ENCODE measurements around the gene RAD51B.
"Not testable (repeated sequence)": the region's sequence is repeated elsewhere in the genome, so short reads cannot be mapped to it uniquely, and the experiment has no call there.

The RAD51B gene

DNA sequence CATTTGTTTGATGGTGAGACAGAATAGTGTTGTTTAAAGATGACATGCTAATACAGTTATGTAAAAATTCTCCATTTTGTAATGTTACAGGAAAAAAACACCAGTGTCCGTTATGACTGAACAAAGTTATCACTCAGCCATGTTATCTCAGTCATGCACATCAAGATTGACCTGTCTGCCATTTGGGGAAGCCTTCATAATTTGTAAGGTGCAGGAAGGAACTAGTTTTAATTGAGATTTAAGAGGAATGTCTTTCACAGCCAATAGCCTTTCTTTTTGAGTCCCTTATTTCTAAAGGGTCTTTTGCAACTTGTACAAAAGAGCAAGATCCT lies 432.2 kb downstream of the RAD51B start:
- TF ChIP-seq, protein P1, sequence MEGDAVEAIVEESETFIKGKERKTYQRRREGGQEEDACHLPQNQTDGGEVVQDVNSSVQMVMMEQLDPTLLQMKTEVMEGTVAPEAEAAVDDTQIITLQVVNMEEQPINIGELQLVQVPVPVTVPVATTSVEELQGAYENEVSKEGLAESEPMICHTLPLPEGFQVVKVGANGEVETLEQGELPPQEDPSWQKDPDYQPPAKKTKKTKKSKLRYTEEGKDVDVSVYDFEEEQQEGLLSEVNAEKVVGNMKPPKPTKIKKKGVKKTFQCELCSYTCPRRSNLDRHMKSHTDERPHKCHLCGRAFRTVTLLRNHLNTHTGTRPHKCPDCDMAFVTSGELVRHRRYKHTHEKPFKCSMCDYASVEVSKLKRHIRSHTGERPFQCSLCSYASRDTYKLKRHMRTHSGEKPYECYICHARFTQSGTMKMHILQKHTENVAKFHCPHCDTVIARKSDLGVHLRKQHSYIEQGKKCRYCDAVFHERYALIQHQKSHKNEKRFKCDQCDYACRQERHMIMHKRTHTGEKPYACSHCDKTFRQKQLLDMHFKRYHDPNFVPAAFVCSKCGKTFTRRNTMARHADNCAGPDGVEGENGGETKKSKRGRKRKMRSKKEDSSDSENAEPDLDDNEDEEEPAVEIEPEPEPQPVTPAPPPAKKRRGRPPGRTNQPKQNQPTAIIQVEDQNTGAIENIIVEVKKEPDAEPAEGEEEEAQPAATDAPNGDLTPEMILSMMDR (IDR thresholded peaks at IDR 0.05; ENCODE audit: low read depth, low read length): no peak
- H3K4me3 ChIP-seq (ENCODE audit: low read depth, low read length): no peak overlapping the region

DNA sequence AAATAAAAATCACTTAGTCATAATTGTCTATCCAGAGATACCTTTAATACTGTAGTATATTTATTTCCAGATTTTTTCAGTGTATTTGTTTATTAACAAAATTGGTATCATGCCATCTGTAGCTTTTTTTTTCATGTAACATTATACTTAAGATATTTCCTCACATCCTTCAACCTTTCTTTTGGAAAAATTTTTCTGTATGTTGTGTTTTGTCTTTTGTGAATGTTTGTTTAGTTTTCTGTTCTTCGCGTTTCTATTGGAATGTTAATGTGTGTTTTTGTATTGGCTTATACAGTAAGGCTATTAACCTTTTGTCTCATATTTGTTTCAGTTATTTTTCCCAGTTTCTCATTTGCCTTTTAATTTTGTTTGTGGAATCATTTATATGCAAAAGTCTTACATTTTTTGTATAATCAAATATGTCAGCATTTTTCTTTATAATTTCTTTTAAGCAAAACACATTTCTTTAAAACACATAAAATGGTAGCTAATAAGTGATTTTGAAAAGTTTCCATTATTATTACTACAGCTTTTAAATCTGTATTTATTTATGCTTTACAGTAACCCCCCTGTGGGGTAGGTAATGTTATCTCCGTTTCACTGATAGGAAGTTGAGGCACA lies 433.7 kb downstream of the RAD51B start:
- TF ChIP-seq, protein P1 (IDR thresholded peaks at IDR 0.05; ENCODE audit: low read depth, low read length): no peak

DNA sequence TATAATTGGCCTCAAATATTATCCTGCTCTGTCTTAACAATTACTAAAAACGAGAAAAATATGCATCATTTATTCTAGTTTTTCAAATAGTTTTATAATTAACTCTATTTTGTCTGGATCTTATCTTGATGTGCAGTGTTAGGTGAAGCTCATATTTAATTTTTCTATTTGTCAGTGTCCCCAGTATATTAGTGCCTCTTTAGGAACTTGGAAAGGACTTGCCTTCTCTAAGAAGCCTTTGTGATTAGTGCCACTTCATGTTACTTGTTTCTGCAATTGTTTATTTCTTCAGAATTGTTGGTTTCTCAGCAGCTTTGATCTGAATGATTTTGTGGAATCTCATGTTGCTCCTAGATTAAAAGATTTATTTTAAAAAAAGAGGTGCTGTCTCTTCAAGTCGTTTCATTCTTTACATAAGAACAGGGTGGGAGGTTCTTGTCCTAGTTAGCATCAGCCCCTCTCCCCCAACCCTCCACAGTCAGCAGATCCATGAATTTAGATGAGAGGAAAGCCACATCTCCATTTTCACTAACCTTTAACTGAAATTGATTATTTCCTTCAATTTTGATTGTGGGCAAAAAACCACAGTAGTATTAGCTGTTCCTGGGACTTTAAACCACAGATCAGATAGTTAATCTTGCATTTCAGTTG lies 434.4 kb downstream of the RAD51B start:
- TF ChIP-seq, protein P1 (IDR thresholded peaks at IDR 0.05; ENCODE audit: low read depth, low read length): no peak
- H3K4me3 ChIP-seq (ENCODE audit: low read depth, low read length): no peak overlapping the region

More for the DNA sequence above, 433.7 kb downstream of the RAD51B start:
- H3K4me3 ChIP-seq (ENCODE audit: low read depth, low read length): no peak overlapping the region

DNA sequence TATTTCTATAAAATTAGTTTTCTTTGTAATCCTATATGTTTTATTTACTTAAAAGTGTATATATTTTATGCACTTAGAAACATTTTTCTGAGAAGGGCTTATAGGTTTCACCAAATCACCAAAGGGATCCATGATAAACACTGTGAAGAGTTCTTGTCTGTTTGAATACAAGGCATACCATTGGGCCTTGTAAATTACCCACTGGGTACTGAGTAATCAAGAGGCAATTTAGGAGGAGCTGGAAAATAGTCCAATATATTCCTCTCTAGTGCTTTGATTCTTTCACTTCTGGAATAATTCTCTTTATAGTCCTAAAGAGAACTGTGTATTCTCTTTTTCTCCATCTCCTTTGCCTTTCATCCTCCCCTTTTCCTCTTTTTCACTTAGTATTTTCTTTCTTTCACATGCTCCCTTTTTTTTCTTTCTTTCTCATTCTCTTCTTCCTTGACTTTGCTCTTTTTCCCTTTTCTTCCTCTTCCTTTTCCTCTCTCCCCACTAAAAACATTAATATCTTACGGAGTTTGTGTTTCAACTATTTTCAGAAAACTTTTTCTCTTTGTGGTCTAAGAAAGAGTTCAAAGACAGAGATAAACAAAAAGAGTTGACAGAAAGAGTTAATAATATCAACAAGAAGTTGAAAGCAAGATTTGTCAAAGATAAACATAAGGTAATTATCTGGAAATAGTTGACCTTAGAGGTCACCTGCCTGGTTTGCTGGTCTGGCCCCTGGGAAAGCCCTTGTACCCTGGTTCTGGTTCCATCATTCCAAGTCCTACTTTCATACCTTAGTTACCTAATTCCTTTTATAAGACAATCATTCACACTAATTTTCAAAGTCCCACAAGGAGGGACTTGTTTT lies 435.3 kb downstream of the RAD51B start:
- TF ChIP-seq, protein P1 (IDR thresholded peaks at IDR 0.05; ENCODE audit: low read depth, low read length): no peak
- H3K4me3 ChIP-seq (ENCODE audit: low read depth, low read length): no peak overlapping the region

DNA sequence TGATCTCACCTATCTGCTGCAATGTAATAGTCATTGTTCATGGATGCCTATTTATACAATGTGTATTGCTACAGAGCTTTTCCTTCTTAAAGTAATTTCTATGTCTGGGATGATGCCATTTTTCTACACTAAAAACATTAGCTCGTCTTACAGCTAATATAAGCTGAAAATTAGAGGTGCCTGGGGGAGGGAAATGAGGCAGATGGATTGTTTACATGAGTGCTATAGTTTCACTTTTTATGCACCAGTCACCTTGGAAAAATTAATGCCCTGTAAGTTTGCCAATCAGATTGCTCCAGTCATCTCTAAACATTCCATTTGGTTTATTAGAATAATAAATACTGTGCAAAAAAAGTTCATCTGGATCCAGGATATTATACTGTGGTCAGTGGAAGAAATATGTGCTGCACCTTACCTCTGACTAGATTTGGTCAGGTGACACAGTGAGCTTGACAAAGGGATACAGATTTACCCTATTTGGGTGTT lies 436.2 kb downstream of the RAD51B start:
- TF ChIP-seq, protein P1 (IDR thresholded peaks at IDR 0.05; ENCODE audit: low read depth, low read length): no peak

DNA sequence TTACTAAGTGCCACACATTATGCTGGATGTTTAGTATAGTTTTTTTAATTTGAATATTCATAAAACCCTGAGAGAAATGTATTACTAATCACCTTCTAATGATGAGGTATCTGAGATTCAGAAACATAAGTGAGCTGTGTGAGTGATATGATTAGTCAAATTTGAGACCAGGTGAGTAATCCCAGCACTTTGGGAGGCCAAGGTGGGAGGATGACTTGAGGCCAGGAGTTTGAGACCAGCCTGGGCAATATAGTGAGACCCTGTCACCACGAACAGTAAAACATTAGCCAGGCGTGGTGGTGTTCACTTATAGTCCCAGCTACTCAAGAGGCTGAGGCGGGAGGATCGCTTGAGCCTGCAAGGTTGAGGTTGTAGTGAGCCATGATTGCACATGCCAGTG lies 438.4 kb downstream of the RAD51B start:
- TF ChIP-seq, protein P1 (IDR thresholded peaks at IDR 0.05; ENCODE audit: low read depth, low read length): no peak
- H3K4me3 ChIP-seq (ENCODE audit: low read depth, low read length): no peak overlapping the region

More for the DNA sequence above, 436.2 kb downstream of the RAD51B start:
- H3K4me3 ChIP-seq (ENCODE audit: low read depth, low read length): no peak overlapping the region

DNA sequence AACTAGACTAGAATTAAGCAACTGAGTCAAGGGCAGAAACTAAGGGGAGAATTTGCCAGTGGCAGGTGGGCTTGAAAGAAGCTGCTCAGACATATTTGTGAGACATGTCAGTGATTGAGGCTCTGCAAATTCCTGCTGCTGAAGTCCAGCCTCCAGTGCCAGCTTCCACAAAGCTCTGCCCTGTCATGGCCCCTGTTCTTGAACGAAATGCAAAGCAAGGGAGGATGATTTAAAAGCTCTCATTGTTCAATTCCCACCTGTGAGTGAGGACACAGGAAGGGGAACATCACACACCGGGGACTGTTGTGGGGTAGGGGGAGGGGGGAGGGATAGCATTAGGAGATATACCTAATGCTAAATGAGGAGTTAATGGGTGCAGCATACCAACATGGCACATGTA lies 439.4 kb downstream of the RAD51B start:
- H3K4me3 ChIP-seq (ENCODE audit: low read depth, low read length): not testable (repeated sequence)
